ENCODE data around the gene PPIP5K2. TPM values are rescaled to one million over a fixed set of nuclear protein-coding genes. Genes with fewer than 3 reads are reported as not detected.

The PPIP5K2 gene
- total RNA-seq, 4 donors from 2014 or later: 53.5 to 59.0 (median 56.9) TPM

DNA sequence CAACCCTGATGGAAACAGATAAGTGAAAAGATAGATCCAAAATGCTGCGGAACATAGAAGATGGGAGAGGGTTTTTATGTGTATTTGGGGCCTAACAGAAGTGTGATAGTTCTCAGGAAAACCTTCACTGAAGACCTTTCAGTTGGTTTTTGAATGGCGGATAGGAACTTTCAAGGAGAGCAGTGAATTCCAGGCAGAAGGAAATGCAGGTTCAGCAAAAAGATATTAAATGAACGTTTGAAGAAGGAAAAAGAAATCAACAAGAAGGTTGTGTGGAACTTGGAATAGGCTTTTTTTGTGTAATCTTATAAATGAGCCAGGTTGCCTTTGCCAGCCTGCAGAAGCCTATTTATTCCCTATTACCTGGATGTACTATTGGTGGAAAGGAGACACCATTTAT lies 2.1 kb downstream of the PPIP5K2 start:
- TF ChIP-seq CTCF (IDR thresholded peaks at IDR 0.05; ENCODE audit: low read depth): no peak

DNA sequence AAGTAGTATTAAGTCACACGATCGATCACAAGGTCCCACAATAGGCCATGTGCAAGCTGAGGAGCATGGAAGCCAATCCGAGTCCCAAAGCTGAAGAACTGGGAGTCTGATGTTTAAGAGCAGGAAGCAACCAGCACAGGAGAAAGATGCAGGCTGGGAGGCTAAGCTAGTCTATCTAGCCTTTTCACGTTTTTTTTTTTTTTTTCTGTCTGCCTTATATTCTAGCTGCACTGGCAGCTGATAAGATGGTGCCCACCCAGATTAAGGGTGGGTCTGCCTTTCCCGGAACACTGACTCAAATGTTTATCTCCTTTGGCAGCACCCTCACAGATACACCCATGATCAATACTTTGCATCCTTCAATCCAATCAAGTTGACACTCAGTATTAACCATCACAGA lies 6.5 kb downstream of the PPIP5K2 start:
- TF ChIP-seq CTCF (IDR thresholded peaks at IDR 0.05; ENCODE audit: low read depth): no peak

DNA sequence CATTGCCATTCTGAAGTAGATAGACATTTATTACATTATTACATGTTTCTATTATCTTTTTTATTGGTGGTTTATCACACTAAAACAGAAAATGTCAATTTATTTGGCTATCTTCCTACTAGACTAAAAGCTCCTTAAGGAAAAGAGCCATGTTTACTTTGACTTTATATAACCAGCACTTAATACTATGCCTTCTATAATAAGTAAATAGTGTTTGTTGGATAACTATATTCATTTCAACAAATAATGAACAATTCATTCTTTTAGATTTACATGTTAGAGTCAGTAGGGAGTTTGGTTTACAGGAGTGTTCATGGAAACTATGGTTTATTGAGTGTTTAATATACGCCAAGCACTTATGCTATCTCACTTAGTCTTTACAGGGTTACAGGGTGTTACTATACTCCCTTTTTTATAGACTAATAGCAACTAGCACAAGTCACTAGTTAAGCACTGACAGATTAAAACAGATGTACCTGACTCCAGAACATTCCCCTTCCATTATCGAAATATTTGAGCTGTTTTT lies 7.3 kb downstream of the PPIP5K2 start:
- no peak for TF ChIP-seq CTCF (IDR thresholded peaks at IDR 0.05; ENCODE audit: low read depth)

- no peak for TF ChIP-seq CTCF (IDR thresholded peaks at IDR 0.05; ENCODE audit: low read depth)
Measured at GRCh38 chr5:103128202-103128601, 8.1 kb downstream of the PPIP5K2 start.

DNA sequence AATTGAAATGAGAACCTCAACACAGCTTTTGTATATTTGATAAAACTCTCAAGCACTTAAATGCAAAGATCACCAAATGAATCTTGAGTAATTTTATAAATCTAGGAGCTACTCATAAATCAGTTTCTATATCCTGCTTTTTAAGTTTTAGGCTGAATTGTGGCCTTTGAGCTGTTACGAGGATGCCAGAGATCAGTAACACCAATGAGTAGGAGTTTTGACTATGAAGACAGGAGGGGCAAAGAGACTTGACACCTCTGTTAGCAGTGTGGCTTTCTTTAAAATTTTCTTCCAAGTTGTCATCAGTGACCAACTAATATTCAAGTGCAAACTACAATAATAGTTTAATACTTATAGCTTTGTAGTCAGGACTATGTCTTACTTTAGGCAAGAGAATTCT lies 12.6 kb downstream of the PPIP5K2 start:
- TF ChIP-seq CTCF (IDR thresholded peaks at IDR 0.05; ENCODE audit: low read depth): no peak

- no peak for TF ChIP-seq CTCF (IDR thresholded peaks at IDR 0.05; ENCODE audit: low read depth)
Measured at GRCh38 chr5:103133231-103133630, 13.1 kb downstream of the PPIP5K2 start.

DNA sequence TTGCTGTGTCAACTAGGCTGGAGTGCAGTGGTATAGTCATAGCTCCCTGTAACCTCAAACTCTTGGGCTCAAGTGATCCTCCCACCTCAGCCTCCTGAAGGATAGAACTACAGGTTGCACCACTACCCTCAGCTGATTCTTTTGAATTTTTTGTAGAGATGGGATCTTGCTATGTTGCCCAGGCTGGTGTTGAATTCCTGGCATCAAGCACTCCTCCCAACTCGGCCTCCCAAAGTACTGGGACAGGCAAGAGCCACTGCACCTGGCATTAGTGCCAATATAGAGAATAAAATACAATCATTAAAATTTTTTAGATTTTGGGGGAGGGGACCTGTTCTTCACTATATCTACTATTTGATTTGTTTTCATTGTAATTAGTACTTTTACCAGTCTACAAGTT lies 15.4 kb downstream of the PPIP5K2 start:
- no peak for TF ChIP-seq CTCF (IDR thresholded peaks at IDR 0.05; ENCODE audit: low read depth)

Measured in subcutaneous adipose tissue (tissue), 4 donors.